Osteoblast (primary cell): ENCODE results near the gene GAR1. TPM values are rescaled to one million over a fixed set of nuclear protein-coding genes. Genes with fewer than 3 reads are reported as not detected.
"Not testable (repeated sequence)": the region's sequence is repeated elsewhere in the genome, so short reads cannot be mapped to it uniquely, and the experiment has no call there.

Source experiments
- DNase-seq: peaks from one replicate; pipeline ENCODE4 v3.0.0; 2011; ENCODE audit warnings: low spot score, mixed read lengths; ENCODE audit not compliant: insufficient read length; ENCODE audit errors: missing footprints
- H2AFZ ChIP-seq: 2 replicates; pipeline ENCODE4 v1.6.0; 2011; ENCODE audit warnings: mild to moderate bottlenecking, low read length
- H3K27ac ChIP-seq: 2 replicates; pipeline ENCODE4 v1.5.1; 2011; ENCODE audit warnings: mild to moderate bottlenecking, low read depth, low read length, moderate library complexity
- H3K27me3 ChIP-seq: 2 replicates; pipeline ENCODE4 v1.6.0; 2012; ENCODE audit warnings: mild to moderate bottlenecking, control low read depth, inconsistent platforms, low read length, moderate library complexity; ENCODE audit not compliant: insufficient read depth
- H3K36me3 ChIP-seq: 2 replicates; pipeline ENCODE4 v1.5.1; 2011; ENCODE audit warnings: mild to moderate bottlenecking, low read length, control low read depth, moderate library complexity; ENCODE audit not compliant: insufficient read depth
- H3K4me1 ChIP-seq: 2 replicates; pipeline ENCODE4 v1.5.1; 2011; ENCODE audit warnings: mild to moderate bottlenecking, low read length, control low read depth, moderate library complexity; ENCODE audit not compliant: insufficient read depth
- H3K4me2 ChIP-seq: 2 replicates; pipeline ENCODE4 v1.6.0; 2011; ENCODE audit warnings: mild to moderate bottlenecking, low read length; ENCODE audit not compliant: insufficient read depth
- H3K4me3 ChIP-seq: fragments of 200-600 bp; sonication (generic); 3 replicates; pipeline ENCODE4 v1.5.1; 2012; ENCODE audit warnings: mild to moderate bottlenecking, low read length, inconsistent platforms; ENCODE audit not compliant: insufficient read depth
- H3K79me2 ChIP-seq: 2 replicates; pipeline ENCODE4 v1.6.0; 2012; ENCODE audit warnings: mild to moderate bottlenecking, low read length, control low read depth, inconsistent platforms; ENCODE audit not compliant: insufficient read depth
- H3K9me3 ChIP-seq: 2 replicates; pipeline ENCODE4 v1.5.1; 2011; ENCODE audit warnings: low read depth, low read length, control low read depth
- H4K20me1 ChIP-seq: 2 replicates; pipeline ENCODE4 v1.6.0; 2012; ENCODE audit warnings: mild to moderate bottlenecking, low read length, control low read depth; ENCODE audit not compliant: insufficient read depth
- CTCF ChIP-seq: IDR thresholded peaks from 2 replicates; pipeline ENCODE4 v1.5.1; 2011; ENCODE audit warnings: mild to moderate bottlenecking, low read depth, low read length, moderate library complexity; ENCODE audit errors: extremely low read depth
- total RNA-seq: library from RNA; depleted of rRNA; stranded (reverse); fragments of >200 nt; gene quantifications from 2 replicates; pipeline ENCODE4 v1.2.3, GENCODE V29; 2012

The GAR1 gene
- total RNA-seq, 1 donor, result 2.9 TPM

- Histone ChIP-seq H3K79me2 (no peaks in the 10 kb centered on the region), H4K20me1 (no peaks in the 10 kb centered on the region), H3K4me1 (no peaks in the 10 kb centered on the region), H3K36me3 (no peaks in the 10 kb centered on the region), H3K27me3 (peaks cover 3% of the 10 kb centered on the region), H3K27ac (no peak overlapping the region), H3K9me3 (no peaks in the 10 kb centered on the region), H2AFZ (no peak overlapping the region), H3K4me2 (no peak overlapping the region), H3K4me3 (no peak overlapping the region)
- TF ChIP-seq CTCF, result no peak
- DNase-seq, result no peak
Measured at GRCh38 chr4:109850601-109851000, 35.0 kb downstream of the GAR1 start.

- H3K4me2 ChIP-seq, H3K79me2 ChIP-seq, H3K27me3 ChIP-seq, H3K4me3 ChIP-seq, DNase-seq, H3K27ac ChIP-seq, H3K4me1 ChIP-seq, H4K20me1 ChIP-seq, H2AFZ ChIP-seq, H3K36me3 ChIP-seq, H3K9me3 ChIP-seq: not testable (repeated sequence)
Measured at GRCh38 chr4:109859426-109860300, 44.1 kb downstream of the GAR1 start.

- H3K4me2 ChIP-seq, result no peak overlapping the region
- no peak overlapping the region for H3K4me3 ChIP-seq
- DNase-seq, result no peak
- no peaks in the 10 kb centered on the region for H3K4me1 ChIP-seq
- no peak overlapping the region for H3K27ac ChIP-seq
- H2AFZ ChIP-seq, result no peak overlapping the region
- no peaks in the 10 kb centered on the region for H3K9me3 ChIP-seq
- no peaks in the 10 kb centered on the region for H3K79me2 ChIP-seq
- H4K20me1 ChIP-seq, result no peaks in the 10 kb centered on the region
- H3K27me3 ChIP-seq, result no peaks in the 10 kb centered on the region
- TF ChIP-seq CTCF, result no peak
- H3K36me3 ChIP-seq, result no peaks in the 10 kb centered on the region
Measured at GRCh38 chr4:109861271-109861670, 45.7 kb downstream of the GAR1 start.

GRCh38 chr4:109861916-109862511, 46.5 kb downstream of the GAR1 start:
- H3K36me3 ChIP-seq, result no peaks in the 10 kb centered on the region
- no peaks in the 10 kb centered on the region for H3K27me3 ChIP-seq
- H3K4me1 ChIP-seq, result no peaks in the 10 kb centered on the region
- no peak overlapping the region for H3K4me3 ChIP-seq
- no peaks in the 10 kb centered on the region for H4K20me1 ChIP-seq
- DNase-seq, result no peak
- no peaks in the 10 kb centered on the region for H3K79me2 ChIP-seq
- H3K4me2 ChIP-seq, result no peak overlapping the region
- H3K27ac ChIP-seq, result no peak overlapping the region
- no peak overlapping the region for H2AFZ ChIP-seq
- H3K9me3 ChIP-seq, result no peaks in the 10 kb centered on the region
- no peak for TF ChIP-seq CTCF
